Activated CD4-positive, CD25-positive, alpha-beta regulatory T cell treated with anti-CD3 and anti-CD28 coated beads, Interleukin-2, amount 50 U/mL, for 16 hours (primary cell): ENCODE measurements around the gene FKBP1C.
"Not testable (repeated sequence)": the region's sequence is repeated elsewhere in the genome, so short reads cannot be mapped to it uniquely, and the experiment has no call there.

Experiments
- DNase-seq: peaks from one replicate; pipeline ENCODE4 v3.0.0-alpha.2; 2020; ENCODE audit warnings: low read depth, low spot score

FKBP1C gene

GRCh38 chr6:63211343-63211742, at the start of gene FKBP1C:
Gene FKBP1C, plus strand, starts transcription at chr6:63211469.
- DNase-seq = not testable (repeated sequence)

- not testable (repeated sequence) for DNase-seq
Measured at GRCh38 chr6:63164047-63164803, 47.0 kb upstream of the FKBP1C start.

- no peak for DNase-seq
Measured at GRCh38 chr6:63174173-63174572, 37.1 kb upstream of the FKBP1C start.

DNA sequence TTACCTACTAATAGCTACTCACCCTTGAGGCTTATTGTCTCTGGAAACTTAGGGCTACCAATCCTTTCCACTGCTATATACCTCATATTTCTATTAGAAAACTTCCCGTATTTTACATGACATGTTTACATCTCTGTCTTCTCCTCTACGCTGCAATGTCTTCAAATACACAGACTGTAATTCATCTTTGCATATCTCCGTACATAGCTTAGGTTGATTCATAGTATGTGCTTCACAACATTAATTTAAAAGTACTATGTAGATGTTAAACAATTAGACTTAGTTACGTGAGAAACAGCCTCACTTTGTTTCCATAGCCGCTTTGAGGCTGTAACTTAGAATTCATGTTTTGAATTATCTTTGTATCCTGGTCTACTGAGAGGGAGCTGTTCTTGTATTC, 35.1 kb upstream of the FKBP1C start:
- DNase-seq = no peak

GRCh38 chr6:63180367-63180766, 30.9 kb upstream of the FKBP1C start:
- no peak for DNase-seq

- DNase-seq = no peak
Measured at GRCh38 chr6:63186970-63187369, 24.3 kb upstream of the FKBP1C start.

- no peak for DNase-seq
Measured at GRCh38 chr6:63188828-63189227, 22.4 kb upstream of the FKBP1C start.

DNA sequence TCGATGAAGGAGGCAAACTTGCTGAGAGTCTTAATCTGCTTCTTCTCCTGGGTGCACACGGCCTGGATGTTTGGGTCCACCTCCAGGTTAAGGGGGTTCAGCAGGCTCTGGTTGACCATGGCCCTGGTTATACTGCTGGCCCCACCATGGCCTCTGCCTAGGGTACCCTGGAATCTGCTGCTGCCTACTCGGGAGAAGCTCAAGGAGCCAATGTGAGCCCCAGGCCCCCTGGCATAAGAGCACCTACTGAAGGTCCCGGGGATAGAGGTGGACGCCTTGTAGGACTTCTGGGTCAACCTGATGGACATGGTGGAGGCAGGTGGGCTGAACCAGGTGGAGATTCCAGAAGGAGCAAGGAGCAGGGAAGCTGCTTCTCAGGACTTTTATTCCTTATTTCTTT, 17.9 kb upstream of the FKBP1C start:
- DNase-seq = no peak

DNA sequence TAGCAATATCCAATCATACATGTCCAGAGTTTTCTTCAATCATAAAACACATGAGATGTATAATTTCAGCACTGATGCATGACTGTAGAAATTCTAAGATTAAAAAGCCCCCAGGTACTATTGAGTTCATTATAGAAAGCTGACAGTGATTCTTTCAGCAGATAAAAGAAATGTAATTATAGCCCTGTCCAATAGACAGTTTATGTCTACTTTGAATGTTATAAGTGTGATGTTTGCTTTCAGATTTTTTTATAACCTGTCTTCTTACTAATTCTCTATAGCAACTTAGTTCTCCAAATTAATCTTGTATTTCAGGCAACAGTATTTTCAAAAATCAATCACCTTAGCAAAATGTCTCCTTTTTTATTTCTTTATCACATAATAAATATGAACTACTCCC, 13.5 kb upstream of the FKBP1C start:
- DNase-seq = no peak

DNA sequence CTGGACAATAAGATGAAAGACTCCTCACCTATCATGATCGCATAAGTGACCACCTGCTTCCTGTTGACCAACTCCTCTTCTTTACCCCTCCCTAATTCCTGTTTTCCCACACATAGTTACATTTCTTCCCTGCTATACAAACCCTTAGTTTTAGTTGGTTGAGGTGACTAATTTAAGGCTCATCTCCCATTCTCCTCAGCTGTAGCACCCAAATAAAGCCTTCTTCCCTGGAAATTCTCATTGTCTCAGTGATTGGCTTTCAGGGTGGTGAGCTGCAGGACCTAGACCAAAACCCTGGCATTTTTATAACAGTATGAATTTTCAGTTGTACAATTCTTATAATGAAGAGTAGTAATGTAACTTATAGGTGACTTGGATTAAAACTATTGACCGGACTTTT, 2.1 kb downstream of the FKBP1C start:
- no peak for DNase-seq

DNA sequence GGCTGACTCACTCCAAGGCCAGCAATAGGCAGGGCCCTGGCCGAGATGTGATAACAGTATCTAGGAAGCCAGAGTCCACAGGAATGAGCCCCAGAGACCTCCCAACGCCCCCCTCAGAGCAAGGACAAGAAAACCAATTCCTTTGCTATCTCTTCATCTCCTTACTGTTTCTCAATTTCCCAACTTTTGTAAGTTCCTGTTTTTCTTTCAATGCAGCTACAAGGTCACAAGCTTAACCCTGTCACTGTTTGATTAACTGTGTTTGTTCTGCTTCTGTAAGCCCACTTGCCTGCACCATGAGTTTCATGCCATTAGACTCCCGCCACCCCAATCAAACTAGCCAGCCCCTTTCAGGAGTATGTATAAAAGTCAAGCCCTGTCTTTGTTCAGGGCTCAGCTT, 3.5 kb downstream of the FKBP1C start:
- DNase-seq = no peak

- DNase-seq = no peak
Measured at GRCh38 chr6:63224179-63224578, 12.9 kb downstream of the FKBP1C start.

- not testable (repeated sequence) for DNase-seq
Measured at GRCh38 chr6:63225987-63226386, 14.7 kb downstream of the FKBP1C start.

- DNase-seq = not testable (repeated sequence)
Measured at GRCh38 chr6:63227928-63228894, 16.9 kb downstream of the FKBP1C start.

- not testable (repeated sequence) for DNase-seq
Measured at GRCh38 chr6:63230027-63230426, 18.8 kb downstream of the FKBP1C start.

DNA sequence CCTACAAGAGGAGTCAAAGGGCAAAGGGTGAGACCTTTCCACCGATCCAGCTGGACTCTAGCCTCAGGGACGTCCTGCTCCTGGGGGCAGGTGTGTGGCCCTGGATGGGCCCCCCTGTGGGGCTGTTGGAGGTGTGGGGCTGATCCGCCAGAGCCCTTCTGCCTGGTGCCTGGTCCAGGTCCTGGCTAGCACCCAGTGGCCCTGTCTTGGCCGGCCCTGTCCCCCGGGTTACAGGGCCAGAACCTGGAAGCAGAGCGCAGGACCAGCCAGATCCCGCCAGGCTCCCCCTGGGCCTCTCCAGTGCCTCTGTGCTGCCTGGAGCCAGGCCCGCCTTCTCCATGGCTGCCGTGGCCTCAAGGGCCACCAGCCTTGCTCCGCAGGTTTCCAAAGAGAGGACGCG, 19.2 kb downstream of the FKBP1C start:
- DNase-seq = not testable (repeated sequence)

GRCh38 chr6:63236398-63236817, 25.1 kb downstream of the FKBP1C start:
- no peak for DNase-seq

DNA sequence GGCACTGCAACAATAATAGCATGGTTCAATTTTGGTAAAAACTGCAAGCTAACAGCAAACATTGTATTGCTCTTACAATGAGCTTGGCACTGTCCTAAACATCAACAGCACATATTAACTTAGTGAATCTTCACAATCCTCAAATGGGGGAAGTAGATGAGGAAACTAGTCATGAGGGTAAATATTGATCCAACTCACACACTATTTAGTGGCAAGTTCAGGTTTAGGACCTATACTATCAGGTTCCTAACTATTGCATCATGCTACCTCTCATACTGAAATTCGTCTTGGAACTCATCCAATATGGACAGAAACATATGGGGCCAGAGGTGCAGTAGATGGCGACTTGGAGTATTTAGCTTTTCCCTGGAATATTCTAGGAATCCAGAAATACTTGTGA, 34.2 kb downstream of the FKBP1C start:
- no peak for DNase-seq

GRCh38 chr6:63245909-63246308, 34.6 kb downstream of the FKBP1C start:
- DNase-seq = no peak

GRCh38 chr6:63246581-63246980, 35.3 kb downstream of the FKBP1C start:
- no peak for DNase-seq

DNA sequence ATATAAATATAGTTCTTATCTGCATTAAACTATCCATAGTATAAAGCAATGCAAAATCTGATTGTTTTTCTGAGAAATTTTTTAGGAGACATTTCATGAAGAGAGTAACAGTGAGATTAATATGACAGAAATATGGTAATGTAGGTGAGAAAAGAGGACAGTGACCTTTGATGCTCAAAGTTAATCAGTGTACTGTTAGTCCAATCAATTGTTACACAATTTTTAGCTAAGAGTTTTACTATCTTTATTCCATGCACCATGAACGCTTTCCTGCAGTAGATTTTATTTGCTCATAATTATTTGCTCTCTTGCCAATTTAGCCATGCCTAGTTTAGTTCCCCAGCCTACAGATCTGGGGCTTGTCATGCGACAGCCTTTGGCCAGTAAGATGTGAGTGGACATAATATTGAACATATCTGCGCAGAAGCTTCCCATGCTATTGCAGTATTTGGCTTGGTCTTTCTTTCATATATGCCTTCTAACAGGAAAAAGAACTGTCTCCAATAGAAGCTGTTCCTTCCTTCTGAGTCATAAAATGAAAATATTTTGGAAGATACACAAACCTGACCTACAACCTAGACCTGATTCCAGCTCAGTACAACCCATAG, 38.7 kb downstream of the FKBP1C start:
- no peak for DNase-seq

GRCh38 chr6:63259153-63259552, 47.9 kb downstream of the FKBP1C start:
- no peak for DNase-seq
